T47D (cell line): ENCODE results near the gene ZNF718.
A peak's percentile ranks its signal among the peaks of the same experiment; 100 is the strongest.
"Not testable (repeated sequence)": the region's sequence is repeated elsewhere in the genome, so short reads cannot be mapped to it uniquely, and the experiment has no call there.

Source experiments
- DNase-seq, 2 experiments: peaks; one replicate each; pipeline versions ENCODE4 v3.0.0 to v3.0.0-alpha.2; 2011 to 2012; ENCODE audit warnings: low read depth in 1 of 2, low spot score in 1 of 2
- JUND ChIP-seq: IDR thresholded peaks from 2 replicates; pipeline ENCODE4 v1.6.1; 2012; ENCODE audit warnings: low read depth
- in situ Hi-C: cut with HindIII; loops from 2 replicates; pipeline ENCODE4 v1.10.0; 2016; ENCODE audit warnings: low sequenced_read_pairs, low pct_unique_long_range_greater_than_20kb

Gene ZNF718

GRCh38 chr4:124275-125081, at the start of gene ZNF718:
TSS of gene ZNF718 (plus strand) at chr4:124501. CDS start at chr4:124671, 170 bp downstream.
- peak; percentile 97 to 100 for DNase-seq
- no peak for TF ChIP-seq JUND
- in situ Hi-C loops = no loop called here

DNA sequence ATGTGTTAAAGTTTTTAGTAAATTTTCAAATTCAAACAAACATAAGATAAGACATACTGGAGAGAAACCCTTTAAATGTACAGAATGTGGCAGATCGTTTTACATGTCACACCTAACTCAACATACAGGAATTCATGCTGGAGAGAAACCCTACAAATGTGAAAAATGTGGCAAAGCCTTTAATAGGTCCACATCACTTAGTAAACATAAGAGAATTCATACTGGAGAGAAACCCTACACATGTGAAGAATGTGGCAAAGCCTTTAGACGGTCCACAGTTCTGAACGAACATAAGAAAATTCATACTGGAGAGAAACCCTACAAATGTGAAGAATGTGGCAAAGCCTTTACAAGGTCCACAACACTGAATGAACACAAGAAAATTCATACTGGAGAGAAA, 38.4 kb upstream of the ZNF718 start:
- no peak for DNase-seq
- in situ Hi-C loops = no loop called here
- no peak for TF ChIP-seq JUND

GRCh38 chr4:86559-87324, 37.6 kb upstream of the ZNF718 start:
- in situ Hi-C loops, DNase-seq: not testable (repeated sequence)

- in situ Hi-C loops = no loop called here
- TF ChIP-seq JUND = no peak
- DNase-seq = peak in 1 of 2 experiments; percentile 62
These were observed 25.9 kb upstream of the ZNF718 start for GRCh38 chr4:98386-98785.

GRCh38 chr4:99863-100262, 24.4 kb upstream of the ZNF718 start:
- no peak for TF ChIP-seq JUND
- in situ Hi-C loops = no loop called here
- no peak for DNase-seq

GRCh38 chr4:107083-107443, 17.2 kb upstream of the ZNF718 start:
- no peak for TF ChIP-seq JUND
- no peak for DNase-seq
- in situ Hi-C loops = no loop called here

- DNase-seq = no peak
- in situ Hi-C loops = no loop called here
- TF ChIP-seq JUND = no peak
These were observed 16.6 kb upstream of the ZNF718 start for GRCh38 chr4:107444-108429.

GRCh38 chr4:112771-113170, 11.5 kb upstream of the ZNF718 start:
- no peak for TF ChIP-seq JUND
- in situ Hi-C loops = no loop called here

GRCh38 chr4:113732-114131, 10.6 kb upstream of the ZNF718 start:
- in situ Hi-C loops = no loop called here
- no peak for DNase-seq
- TF ChIP-seq JUND = no peak

More at GRCh38 chr4:112771-113170, 11.5 kb upstream of the ZNF718 start:
- no peak for DNase-seq

- in situ Hi-C loops = no loop called here
These were observed 10.2 kb upstream of the ZNF718 start for GRCh38 chr4:114149-114548.

DNA sequence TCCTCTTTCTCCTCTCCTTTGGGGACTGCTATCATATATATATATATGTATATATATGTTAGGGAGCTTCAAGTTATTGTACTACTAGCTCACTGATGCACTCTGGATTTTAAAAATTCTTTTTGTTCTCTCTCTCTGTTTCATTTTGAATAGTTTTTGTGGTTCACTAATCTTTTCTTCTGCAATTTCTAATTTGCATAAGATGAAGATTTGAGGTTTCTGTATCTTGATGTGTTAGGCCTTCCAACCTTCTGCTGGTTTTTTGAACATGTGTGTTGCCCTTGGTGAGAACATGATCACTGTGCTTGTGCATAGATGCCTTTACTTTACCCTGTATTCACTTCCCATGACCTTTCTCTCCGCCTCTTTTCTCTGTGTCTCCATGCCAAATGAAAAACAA, 7.8 kb upstream of the ZNF718 start:
- in situ Hi-C loops = no loop called here
- no peak for DNase-seq
- TF ChIP-seq JUND = no peak

More at GRCh38 chr4:114149-114548, 10.2 kb upstream of the ZNF718 start:
- TF ChIP-seq JUND = no peak
- peak in 1 of 2 experiments; percentile 52 for DNase-seq

DNA sequence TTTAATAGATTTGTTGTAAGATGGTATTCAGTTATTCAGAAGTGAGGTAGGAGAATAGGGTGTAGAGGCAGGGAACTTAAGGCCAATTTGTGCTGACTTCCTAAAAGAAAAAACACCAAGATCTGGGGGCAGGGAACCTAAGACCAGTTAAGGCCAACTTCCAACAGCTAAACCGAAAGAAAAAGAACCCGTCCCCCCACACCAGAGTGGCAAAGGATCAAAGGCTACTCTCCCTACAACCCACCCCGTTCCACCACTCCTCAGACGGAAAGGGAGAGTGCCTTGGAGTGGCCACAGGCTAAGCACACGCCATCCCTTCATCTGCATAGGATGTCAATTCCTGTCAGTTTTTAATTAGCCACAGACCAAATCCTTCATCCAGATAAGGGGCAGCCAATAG, 3.7 kb upstream of the ZNF718 start:
- DNase-seq = no peak
- in situ Hi-C loops = no loop called here
- no peak for TF ChIP-seq JUND
